Mucosa of rectum (tissue), 2 donors: ENCODE results near the gene TSPAN33.

Source experiments
- H3K27ac ChIP-seq, 2 donors: one replicate each; pipeline ENCODE4 v1.7.0; 2013; ENCODE audit warnings: inconsistent platforms in 2 of 2, low read depth in 2 of 2, low read length in 2 of 2
- H3K27me3 ChIP-seq, 2 donors: one replicate each; pipeline ENCODE4 v1.7.0; 2013; ENCODE audit warnings: low read length in 2 of 2; ENCODE audit not compliant: control insufficient read depth in 2 of 2, insufficient read depth in 2 of 2
- H3K36me3 ChIP-seq, 2 donors: one replicate each; pipeline ENCODE4 v1.7.0; 2013; ENCODE audit warnings: low read length in 2 of 2; ENCODE audit not compliant: control insufficient read depth in 2 of 2, insufficient read depth in 2 of 2
- H3K4me1 ChIP-seq, 2 donors: one replicate each; pipeline ENCODE4 v1.7.0; 2013; ENCODE audit warnings: low read length in 2 of 2, mild to moderate bottlenecking in 1 of 2; ENCODE audit not compliant: control insufficient read depth in 2 of 2, insufficient read depth in 2 of 2
- H3K4me3 ChIP-seq, 2 donors: one replicate each; pipeline ENCODE4 v1.7.0; 2013; ENCODE audit warnings: low read length in 2 of 2
- H3K9ac ChIP-seq, 2 donors: one replicate each; pipeline ENCODE4 v1.7.0; 2013; ENCODE audit warnings: low read length in 2 of 2, low read depth in 1 of 2, mild to moderate bottlenecking in 1 of 2
- H3K9me3 ChIP-seq, 2 donors: one replicate each; pipeline ENCODE4 v1.7.0; 2013; ENCODE audit warnings: low read length in 2 of 2; ENCODE audit not compliant: control insufficient read depth in 2 of 2
- donor health status: healthy.
- donor health status: Normal muscosa, but diverticular disease.

Gene TSPAN33

GRCh38 chr7:129144095-129144833, at the start of gene TSPAN33:
Gene TSPAN33, plus strand, starts transcription at chr7:129144707. Its CDS starts 274 bp downstream, at chr7:129144981.
- H3K4me3 ChIP-seq, result peak within 1 kb of the TSS; percentile 67 to 76
- H3K4me1 ChIP-seq, result peaks cover 4 to 18% of the 10 kb centered on the region in 2 donors
- peak within 1 kb of the TSS; percentile 14 to 49 for H3K9ac ChIP-seq
- H3K27ac ChIP-seq, result peak within 1 kb of the TSS in 1 of 2 donors; percentile 26
- H3K27me3 ChIP-seq, result peaks cover 2 to 8% of the 10 kb centered on the region in 2 donors
- H3K36me3 ChIP-seq, result no peaks in the 10 kb centered on the region
- H3K9me3 ChIP-seq, result no peaks in the 10 kb centered on the region

- H3K9ac ChIP-seq, result no peak overlapping the region
- peaks cover 0 to 2% of the 10 kb centered on the region in 2 donors for H3K4me1 ChIP-seq
- H3K9me3 ChIP-seq, result no peaks in the 10 kb centered on the region
- no peak overlapping the region for H3K27ac ChIP-seq
- no peaks in the 10 kb centered on the region for H3K27me3 ChIP-seq
- H3K36me3 ChIP-seq, result no peaks in the 10 kb centered on the region
- no peak overlapping the region for H3K4me3 ChIP-seq
Observed at GRCh38 chr7:129095258-129095657, 49.2 kb upstream of the TSPAN33 start.

- no peaks in the 10 kb centered on the region for H3K9me3 ChIP-seq
- no peak overlapping the region for H3K27ac ChIP-seq
- no peak overlapping the region for H3K4me3 ChIP-seq
- H3K27me3 ChIP-seq, result no peaks in the 10 kb centered on the region
- no peaks in the 10 kb centered on the region for H3K36me3 ChIP-seq
- H3K4me1 ChIP-seq, result peaks cover 8 to 16% of the 10 kb centered on the region in 2 donors
- H3K9ac ChIP-seq, result no peak overlapping the region
Observed at GRCh38 chr7:129098409-129099084, 46.0 kb upstream of the TSPAN33 start.

- no peaks in the 10 kb centered on the region for H3K36me3 ChIP-seq
- no peaks in the 10 kb centered on the region for H3K9me3 ChIP-seq
- H3K9ac ChIP-seq, result no peak overlapping the region
- H3K27ac ChIP-seq, result peak overlapping the region in 1 of 2 donors; percentile 45
- H3K27me3 ChIP-seq, result no peaks in the 10 kb centered on the region
- no peak overlapping the region for H3K4me3 ChIP-seq
- peaks cover 8 to 16% of the 10 kb centered on the region in 2 donors for H3K4me1 ChIP-seq
Observed at GRCh38 chr7:129100827-129101166, 43.7 kb upstream of the TSPAN33 start.

GRCh38 chr7:129101746-129102145, 42.8 kb upstream of the TSPAN33 start:
- Histone ChIP-seq H3K4me3 (no peak overlapping the region), H3K9me3 (no peaks in the 10 kb centered on the region), H3K4me1 (peaks cover 8 to 16% of the 10 kb centered on the region in 2 donors), H3K27ac (no peak overlapping the region), H3K9ac (no peak overlapping the region), H3K36me3 (no peaks in the 10 kb centered on the region), H3K27me3 (no peaks in the 10 kb centered on the region)

GRCh38 chr7:129103561-129104324, 40.8 kb upstream of the TSPAN33 start:
- Histone ChIP-seq H3K27ac (peak overlapping the region in 1 of 2 donors; percentile 58), H3K9me3 (no peaks in the 10 kb centered on the region), H3K4me1 (peaks cover 8 to 16% of the 10 kb centered on the region in 2 donors), H3K36me3 (no peaks in the 10 kb centered on the region), H3K27me3 (no peaks in the 10 kb centered on the region), H3K4me3 (no peak overlapping the region), H3K9ac (no peak overlapping the region)

GRCh38 chr7:129108581-129108980, 35.9 kb upstream of the TSPAN33 start:
- Histone ChIP-seq H3K4me1 (no peaks in the 10 kb centered on the region), H3K9me3 (no peaks in the 10 kb centered on the region), H3K9ac (no peak overlapping the region), H3K27me3 (no peaks in the 10 kb centered on the region), H3K36me3 (no peaks in the 10 kb centered on the region), H3K4me3 (no peak overlapping the region), H3K27ac (no peak overlapping the region)

GRCh38 chr7:129110258-129110981, 34.1 kb upstream of the TSPAN33 start:
- Histone ChIP-seq H3K36me3 (no peaks in the 10 kb centered on the region), H3K27me3 (no peaks in the 10 kb centered on the region), H3K9me3 (no peaks in the 10 kb centered on the region), H3K4me1 (no peaks in the 10 kb centered on the region), H3K4me3 (no peak overlapping the region), H3K27ac (no peak overlapping the region), H3K9ac (no peak overlapping the region)

- Histone ChIP-seq H3K36me3 (no peaks in the 10 kb centered on the region), H3K9ac (no peak overlapping the region), H3K4me1 (no peaks in the 10 kb centered on the region), H3K27ac (no peak overlapping the region), H3K4me3 (no peak overlapping the region), H3K27me3 (no peaks in the 10 kb centered on the region), H3K9me3 (no peaks in the 10 kb centered on the region)
Observed at GRCh38 chr7:129110982-129111376, 33.5 kb upstream of the TSPAN33 start.
